ENCODE measurements around the gene FHOD3.
"Not testable (repeated sequence)": the region's sequence is repeated elsewhere in the genome, so short reads cannot be mapped to it uniquely, and the experiment has no call there.

FHOD3 gene

GRCh38 chr18:36724169-36724568 lies 426.7 kb downstream of the FHOD3 start:
- no peak for DNase-seq

- no peak for DNase-seq
Measured at GRCh38 chr18:36724591-36725001, 427.1 kb downstream of the FHOD3 start.

DNA sequence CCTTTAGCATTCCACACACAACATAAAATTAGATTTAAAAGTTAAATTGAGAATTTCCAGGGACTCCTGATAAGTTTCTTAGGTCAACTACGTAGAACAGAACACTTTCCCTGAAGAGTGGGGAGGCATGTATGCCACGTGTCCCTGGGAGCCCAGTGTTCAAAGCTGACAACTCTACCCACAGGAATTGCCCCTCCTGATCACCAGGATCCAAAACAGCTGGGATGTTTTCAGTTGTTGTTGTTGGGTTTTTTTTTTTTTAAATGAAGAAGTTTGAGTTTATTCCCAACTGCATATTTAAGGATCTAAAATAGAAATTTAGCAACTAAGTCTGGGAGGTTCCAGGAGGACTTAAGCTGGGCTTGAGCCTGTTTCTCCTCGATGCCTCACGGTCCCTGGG lies 430.8 kb downstream of the FHOD3 start:
- no peak for DNase-seq

GRCh38 chr18:36729197-36729596 lies 431.7 kb downstream of the FHOD3 start:
- DNase-seq = no peak

DNA sequence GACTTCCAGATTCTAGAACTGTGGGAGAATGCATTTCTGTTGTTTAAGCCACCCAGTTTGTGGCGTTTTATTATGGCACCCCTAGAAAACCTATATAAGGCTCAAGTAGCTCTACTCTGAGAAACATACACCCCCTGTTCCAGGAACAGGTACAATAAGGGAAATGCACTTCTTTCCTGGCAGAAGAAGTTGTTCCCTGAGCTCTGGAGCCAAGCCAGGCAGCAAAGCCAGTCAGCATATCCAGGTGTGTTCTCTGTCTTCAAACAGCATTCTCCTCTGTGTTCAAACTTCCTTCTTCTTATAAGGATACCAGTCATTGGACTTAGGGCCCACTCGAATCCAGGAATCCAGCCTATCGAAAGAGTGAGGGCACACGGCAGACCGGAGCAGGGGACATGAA lies 434.8 kb downstream of the FHOD3 start:
- DNase-seq = no peak

DNA sequence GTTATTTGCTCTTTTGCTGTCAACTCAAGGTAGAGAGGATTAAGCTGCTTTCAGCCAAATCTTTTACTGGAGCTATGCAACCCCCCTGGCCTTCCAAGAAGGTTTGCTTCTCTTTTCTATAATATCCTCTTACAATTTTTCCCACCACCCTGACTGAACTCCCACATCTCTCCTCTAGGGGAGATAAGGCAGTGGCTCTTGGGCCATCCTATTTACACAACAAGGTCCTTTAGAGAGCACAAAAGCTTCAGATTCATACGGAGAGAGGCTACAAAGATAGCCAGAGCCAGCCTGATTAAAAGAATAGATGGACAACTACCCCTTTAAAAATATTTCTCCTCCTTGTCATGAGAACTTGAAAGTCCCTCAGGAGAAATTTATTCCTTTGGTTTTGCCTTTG lies 435.6 kb downstream of the FHOD3 start:
- DNase-seq = no peak

GRCh38 chr18:36734596-36734995 lies 437.1 kb downstream of the FHOD3 start:
- DNase-seq = no peak

- DNase-seq = peak; percentile 76
Measured at GRCh38 chr18:36735130-36735529, 437.6 kb downstream of the FHOD3 start.

DNA sequence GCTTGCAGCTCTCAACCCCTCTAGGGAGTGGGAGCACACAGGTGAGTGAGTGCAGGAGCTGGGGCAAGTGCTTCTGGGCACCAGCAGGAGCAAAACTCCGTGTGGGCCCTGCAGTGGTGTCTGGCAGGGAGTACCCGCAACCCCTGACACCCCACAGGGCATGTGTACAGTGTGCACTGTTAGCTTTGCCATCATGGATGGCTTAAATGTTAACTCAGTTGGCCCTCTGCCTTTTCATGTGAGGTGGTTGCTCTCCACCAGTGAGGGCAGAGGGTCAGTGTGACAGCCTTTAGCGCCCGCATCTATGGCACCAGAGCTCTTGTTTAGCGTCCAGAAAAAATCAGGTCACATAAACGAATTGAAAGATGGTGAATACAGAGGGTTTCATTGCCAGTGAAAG lies 438.6 kb downstream of the FHOD3 start:
- DNase-seq = no peak

DNA sequence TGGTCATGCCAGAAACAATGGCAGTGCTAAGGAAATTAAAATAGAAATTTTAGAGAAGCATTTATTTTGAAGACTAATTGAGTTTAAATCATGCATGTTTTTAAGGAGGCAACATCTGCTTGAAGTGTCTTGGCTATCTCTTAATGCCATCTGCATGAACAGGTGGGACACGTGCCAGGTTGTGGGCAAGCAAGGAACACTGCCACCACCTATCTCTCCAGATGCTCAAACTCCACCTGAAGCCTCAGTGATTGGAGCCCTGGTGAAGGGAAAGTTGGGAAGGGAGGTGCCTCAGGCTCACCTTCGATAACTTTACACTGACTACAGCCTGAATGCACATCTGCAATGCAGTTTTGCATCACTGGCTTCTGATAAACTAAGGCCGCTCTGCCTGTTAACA lies 439.8 kb downstream of the FHOD3 start:
- DNase-seq = peak; percentile 82

DNA sequence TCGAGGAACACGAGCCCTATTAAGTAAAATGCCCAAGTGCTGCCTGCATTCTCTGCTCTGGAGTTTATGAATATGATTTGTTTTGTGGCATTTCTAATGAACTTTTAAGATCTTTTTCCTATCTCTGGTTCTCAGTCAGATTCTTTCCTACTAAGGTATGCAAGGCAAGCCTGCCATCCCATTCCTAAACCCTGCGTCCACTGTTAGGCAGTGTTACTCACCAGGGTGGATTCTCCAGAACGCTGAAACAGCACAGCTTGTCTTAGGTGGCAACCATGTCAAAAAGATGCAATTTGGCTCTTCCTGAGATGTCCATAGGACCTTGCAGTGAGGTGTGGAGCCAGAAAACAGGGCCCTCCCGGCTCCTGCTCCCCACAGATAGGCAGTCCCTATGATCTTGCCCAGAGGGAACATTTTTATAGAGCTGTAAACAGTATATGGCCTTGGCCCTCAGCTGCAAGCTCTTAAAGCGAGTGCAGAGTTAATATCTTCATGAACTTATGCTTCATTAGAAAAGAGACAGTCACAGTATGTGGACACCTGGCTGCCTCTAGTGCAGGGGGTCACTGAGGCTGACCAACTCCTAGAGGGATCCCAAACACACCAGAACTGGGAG lies 446.9 kb downstream of the FHOD3 start:
- no peak for DNase-seq

DNA sequence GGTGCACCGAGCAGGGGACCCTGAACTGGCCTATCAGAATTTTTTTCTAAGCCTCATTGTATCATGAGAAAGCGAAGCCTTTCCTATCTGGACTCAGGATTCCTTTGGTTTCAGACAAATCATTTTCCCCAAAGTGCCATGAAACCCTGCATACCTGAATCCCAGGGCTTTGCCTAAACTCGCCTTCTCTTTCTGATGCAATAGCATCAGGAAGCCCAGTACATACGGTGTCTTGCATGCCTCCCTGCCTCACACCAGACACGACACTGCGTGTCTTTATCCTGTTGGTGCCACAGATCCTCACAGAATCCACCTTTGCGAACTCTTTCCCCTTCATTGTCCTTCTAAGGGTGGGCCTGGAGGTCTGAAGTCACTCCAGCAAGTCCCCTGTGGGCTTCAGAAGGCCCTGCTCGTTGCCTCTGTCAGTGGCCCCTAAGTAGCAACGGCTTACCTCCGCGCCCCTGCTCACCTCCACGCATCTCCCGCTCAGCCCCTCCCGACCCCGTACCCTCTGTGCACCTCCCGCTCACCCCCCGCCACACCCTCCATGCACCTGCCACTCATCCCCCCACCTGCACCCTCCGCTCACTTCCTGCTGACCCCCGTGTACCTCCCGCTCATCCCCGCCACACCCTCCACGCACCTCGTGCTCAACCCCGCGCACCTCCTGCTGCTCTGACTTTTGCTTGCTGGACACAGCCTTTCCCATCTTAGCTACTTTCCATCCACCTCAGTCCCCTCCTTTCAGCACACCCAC lies 447.9 kb downstream of the FHOD3 start:
- no peak for DNase-seq

GRCh38 chr18:36752929-36753865 lies 455.7 kb downstream of the FHOD3 start:
- no peak for DNase-seq

GRCh38 chr18:36756242-36756641 lies 458.7 kb downstream of the FHOD3 start:
- no peak for DNase-seq

DNA sequence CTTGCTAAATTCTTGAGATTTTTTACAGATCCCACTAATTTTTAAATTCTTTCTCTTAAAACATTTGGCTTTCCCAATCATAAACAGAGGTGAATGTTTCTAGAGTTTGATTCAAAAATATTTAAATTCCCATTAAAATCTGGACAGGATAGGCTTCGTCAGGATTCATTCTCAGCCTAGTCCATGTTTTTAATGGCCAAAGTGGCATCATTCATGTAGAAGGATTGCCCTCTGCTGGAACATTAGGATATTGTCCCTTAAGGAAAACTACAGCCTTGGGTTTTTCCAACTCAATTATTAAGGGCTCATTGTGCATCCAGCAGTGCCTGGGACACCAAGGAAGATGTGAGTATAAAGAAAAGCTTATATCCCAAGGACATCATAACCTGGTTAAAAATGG lies 459.6 kb downstream of the FHOD3 start:
- no peak for DNase-seq

GRCh38 chr18:36757991-36758390 lies 460.5 kb downstream of the FHOD3 start:
- DNase-seq = no peak

DNA sequence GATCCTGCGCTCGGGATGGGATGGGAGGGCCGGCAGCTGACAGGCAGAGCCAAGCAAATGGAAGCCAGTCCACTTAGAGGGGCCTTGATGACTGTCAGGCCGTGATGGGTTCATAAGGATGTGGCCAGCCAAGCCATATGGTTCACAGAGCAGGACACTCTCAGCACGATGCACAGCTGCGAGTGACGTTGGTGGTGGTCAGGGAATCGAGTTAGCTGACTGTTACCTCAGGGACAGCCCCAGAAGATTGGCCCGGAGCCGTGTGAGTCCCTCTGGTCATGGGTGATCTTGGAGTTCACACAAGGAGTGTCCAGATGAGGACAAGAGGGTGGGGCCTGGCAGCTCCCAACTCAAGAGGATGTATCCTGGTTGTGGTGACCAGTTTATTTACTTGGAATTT lies 461.1 kb downstream of the FHOD3 start:
- no peak for DNase-seq

DNA sequence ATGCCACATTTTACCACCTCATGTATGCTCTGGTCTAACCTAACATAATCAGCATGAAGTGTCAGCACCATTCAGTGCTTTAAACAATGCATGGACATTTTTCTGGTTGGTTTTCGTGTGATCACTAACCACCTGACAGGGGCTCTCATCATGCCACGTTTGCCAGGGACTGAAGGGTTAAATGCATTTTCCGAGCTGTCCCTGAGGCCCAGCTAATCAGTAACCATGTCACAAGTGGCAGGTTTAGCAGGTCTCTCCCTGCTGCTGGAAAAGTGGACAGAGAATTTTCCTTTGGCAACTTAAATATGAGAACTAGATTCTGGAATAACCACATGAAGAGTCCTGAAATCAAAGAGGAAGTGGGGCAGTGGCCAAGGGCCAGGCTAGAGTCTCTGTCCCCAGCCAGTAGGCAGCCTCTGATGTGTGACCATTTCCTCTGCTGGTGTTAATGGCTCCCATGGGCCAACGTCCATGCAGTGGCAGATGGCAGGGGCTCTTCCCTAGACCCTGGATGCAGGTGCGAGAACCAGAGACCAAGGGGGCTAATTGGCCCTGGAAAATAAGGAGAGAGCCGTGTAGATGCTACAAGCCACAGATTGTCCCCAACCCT lies 461.8 kb downstream of the FHOD3 start:
- DNase-seq = no peak

GRCh38 chr18:36760598-36760997 lies 463.1 kb downstream of the FHOD3 start:
- no peak for DNase-seq

DNA sequence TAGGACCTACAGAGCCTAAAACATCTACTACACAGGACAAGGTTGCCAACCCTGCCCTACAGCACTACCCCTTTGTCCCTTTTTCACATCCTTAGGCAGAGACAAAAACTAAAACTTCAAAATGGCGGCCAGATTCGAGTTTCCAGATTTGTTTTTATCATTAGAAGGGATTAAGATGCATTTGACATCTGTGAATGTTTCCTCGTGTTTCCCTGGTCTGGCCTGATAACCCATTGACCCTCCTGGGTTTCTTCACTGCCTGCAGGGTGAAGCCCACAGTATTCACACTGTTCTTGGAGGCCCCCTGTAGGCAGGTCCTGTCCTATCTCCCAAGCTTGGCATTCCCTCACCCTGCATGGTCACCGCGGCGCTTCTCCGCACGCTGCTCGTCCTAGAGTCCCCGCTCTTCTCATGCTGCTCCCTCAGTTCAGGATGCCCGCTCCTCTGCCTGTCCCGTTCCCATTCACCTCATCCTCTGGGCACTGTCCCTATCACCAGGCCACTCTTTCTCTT lies 463.7 kb downstream of the FHOD3 start:
- no peak for DNase-seq

DNA sequence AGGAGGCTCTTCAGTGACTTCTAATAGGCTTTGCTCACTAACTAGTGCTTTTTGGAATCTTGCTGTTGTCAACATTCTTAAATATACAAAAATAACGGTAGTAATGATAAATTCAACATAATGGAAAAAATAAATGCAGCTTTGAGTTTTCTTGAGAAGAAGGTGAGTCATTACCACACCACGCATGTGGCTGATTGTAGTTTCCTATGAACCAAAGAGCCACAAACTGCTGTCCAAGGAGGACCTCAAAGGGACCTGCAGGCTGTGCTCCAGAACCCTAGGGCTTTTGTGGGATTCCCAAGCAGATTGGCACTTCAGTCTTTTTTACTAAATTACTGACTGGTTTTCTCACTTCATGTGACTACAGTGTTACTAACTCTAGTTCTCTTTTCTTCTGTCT lies 464.6 kb downstream of the FHOD3 start:
- DNase-seq = no peak

- DNase-seq = not testable (repeated sequence)
Measured at GRCh38 chr18:36762965-36763364, 465.5 kb downstream of the FHOD3 start.

DNA sequence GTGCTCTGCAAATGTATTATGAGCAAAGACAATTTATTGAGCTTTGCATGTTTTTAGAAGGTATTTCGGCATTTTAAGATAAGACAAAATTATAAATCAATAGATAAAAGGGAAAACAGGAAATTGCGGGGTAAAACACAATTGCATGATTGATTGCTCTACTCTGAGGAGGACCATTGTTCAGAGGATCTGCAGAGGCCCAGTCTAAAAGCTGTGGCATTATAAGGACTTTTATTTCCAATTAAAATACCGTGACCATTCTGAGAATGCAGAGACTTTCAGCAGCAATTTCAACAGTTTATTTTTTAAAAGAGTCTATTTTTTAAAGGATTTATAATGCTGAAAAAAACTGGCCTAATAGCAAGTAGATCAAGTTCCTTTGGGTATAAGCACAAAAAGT lies 469.3 kb downstream of the FHOD3 start:
- DNase-seq = no peak

Data from DMS79 (cell line).